ENCODE data around the gene ELMO3. TPM values are rescaled to one million over a fixed set of nuclear protein-coding genes. Genes with fewer than 3 reads are reported as not detected.

The ELMO3 gene
- total RNA-seq, 1 experiment from 2014 or later, result 0.62 TPM

GRCh38 chr16:67197704-67198103, 1.2 kb upstream of the ELMO3 start:
- DNase-seq (ENCODE audit: low read depth), result no peak

DNA sequence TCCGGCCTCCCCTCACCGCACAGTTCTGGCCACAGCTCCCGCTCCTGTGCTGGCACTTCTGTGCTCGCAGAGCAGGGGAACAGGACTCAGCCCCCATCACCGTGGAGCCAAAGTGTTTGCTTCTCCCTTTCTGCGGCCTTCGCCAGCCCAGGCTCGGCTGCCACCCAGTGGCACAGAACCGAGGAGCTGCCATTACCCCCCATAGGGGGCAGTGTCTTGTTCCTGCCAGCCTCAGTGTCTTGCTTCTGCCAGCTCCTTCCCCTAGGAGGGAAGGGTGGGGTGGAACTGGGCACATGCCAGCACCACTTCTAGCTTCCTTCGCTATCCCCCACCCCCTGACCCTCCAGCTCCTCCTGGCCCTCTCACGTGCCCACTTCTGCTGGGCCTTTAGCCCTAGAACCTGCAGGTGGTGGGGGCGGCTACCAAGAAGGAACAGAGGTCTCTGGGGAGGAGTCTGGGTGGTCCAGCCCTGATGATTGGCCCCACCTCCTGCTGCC, 645 bp upstream of the ELMO3 start:
- peak; percentile 26 for DNase-seq (ENCODE audit: low read depth)

DNA sequence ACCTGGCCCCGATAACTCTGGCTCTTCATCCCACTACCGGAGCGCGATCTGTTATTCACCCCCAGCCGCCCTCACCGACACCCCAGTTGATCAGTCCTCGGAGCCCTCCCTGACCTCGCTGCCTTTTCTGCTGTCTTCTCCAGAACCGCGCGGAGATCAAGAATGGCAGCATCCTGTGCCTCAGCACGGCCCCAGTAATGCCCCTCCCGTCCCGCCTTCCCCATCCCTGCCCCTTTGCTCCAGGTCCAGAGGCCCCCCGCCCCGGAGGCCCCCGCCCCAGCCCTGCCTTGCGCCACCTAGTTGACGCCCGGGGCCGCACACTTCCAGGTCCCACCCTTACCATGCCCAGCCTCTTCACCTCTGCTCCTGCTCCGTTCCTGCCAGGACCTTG, 872 bp downstream of the ELMO3 start:
- DNase-seq (ENCODE audit: low read depth), result no peak

- DNase-seq (ENCODE audit: low read depth), result no peak
Observed at GRCh38 chr16:67200491-67200890, 1.6 kb downstream of the ELMO3 start.

DNA sequence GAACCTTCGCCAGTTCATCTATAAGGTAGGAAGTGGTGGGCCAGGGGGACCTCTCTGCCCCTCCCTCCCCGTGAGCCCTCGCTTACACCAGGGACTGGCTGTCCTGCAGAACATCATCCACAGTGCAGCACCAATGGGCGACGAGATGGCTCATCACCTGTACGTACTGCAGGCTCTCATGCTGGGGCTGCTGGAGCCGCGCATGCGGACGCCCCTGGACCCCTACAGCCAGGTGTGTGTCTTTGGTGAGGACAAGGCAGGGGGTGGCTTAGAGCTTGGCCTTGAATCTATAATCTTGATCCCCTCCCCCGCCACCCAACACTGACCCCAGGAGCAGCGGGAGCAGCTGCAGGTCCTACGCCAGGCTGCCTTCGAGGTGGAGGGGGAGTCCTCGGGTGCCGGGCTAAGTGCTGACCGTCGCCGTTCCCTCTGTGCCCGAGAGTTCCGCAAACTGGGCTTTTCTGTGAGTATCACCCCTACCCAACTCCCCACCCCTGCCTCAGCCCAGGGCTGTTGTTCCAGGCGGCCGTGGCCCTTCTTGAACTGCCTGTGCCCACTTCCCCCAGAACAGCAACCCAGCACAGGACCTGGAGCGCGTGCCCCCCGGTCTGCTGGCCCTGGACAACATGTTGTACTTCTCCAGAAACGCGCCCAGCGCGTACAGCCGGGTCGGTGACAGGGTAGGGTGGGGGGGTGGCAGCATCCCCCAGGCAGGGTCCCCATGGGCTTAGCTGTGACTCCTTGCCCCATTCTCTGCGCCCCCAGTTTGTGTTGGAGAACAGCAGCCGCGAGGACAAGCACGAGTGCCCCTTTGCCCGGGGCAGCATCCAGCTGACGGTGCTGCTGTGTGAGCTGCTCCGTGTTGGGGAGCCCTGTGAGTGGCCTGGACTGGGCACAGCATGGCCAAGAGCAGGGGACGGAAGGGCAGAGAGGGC, 2.7 kb downstream of the ELMO3 start:
- DNase-seq (ENCODE audit: low read depth), result no peak

DNA sequence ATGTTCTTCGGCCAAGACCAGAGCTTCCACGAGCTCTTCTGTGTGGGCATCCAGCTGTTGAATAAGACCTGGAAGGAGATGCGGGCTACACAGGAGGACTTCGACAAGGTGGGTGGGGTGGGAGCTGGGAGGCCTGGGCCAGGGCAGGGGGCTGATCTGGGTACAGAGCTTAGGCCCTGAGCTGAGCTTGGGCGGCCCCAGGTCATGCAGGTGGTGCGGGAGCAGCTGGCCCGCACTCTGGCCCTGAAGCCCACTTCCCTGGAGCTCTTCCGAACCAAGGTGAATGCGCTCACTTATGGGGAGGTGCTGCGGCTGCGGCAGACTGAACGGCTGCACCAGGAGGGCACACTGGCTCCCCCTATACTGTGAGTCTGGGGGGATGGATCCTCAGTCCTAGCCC, 3.5 kb downstream of the ELMO3 start:
- no peak for DNase-seq (ENCODE audit: low read depth)

GRCh38 chr16:67202956-67203493, 4.1 kb downstream of the ELMO3 start:
- no peak for DNase-seq (ENCODE audit: low read depth)

- DNase-seq (ENCODE audit: low read depth), result no peak
Observed at GRCh38 chr16:67204076-67204475, 5.1 kb downstream of the ELMO3 start.

GRCh38 chr16:67206129-67206837, 7.4 kb downstream of the ELMO3 start:
- no peak for DNase-seq (ENCODE audit: low read depth)

DNA sequence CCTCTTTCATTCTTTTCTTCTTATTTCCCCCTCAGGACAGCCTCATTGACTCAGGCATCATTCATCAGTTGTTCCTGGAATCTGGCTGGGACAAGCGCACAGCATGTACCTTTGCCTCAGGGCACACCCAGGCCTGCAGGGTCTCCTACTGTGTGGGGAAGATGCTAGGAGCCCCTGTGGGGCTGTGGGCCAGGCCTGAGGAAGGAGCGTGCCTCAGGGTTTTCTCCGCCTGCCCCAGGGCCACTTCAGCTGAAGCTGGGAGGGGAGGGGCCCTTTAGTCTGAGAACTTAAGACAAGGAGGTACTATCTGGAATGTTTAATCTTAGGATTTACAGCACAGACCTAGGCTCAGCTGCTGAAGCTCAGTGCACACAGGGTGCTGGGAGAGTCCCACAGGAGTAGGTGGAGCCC, 7.9 kb downstream of the ELMO3 start:
- DNase-seq (ENCODE audit: low read depth), result peak; percentile 72

DNA sequence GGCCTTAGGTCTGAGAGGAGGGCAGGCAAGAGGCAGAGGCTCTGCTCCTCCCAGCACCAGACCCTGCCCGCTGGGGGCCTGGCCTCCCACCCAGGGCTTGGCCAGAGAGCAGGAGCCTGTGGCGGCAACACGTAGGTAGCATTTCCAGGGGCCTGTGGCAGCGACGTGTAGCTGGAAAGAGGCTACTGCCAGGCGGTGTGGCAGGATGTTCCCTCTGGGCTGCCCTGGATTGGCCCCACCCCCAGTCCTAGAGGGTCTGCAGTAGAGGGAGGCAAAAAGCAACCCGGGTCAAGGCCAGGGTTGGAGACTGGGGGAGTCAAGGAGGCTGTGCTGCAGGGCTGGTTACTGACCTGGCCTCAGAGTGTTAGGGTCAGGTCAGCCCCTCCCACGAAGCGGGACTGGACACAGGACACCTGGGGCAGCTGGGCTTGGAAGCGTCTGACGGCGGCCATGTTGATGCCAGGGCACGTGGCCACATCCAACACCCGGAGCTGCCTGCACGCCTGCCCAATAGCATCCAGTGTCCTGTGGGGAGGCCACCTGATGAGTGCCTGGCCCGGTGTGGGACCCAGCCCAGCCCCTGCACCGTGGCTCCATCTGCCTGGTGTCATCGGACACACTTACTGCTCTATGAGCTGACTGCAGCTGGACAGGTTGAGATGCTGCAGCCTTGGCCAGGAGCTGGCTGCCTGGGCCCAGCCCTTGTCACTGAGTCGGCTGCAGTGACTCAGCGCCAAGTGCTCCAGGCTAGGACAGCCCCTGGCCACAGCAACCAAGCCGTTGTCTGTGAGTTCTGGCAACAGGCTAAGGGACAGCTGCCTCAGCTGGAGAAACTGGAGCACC, 8.5 kb downstream of the ELMO3 start:
- peak; percentile 90 for DNase-seq (ENCODE audit: low read depth)

- no peak for DNase-seq (ENCODE audit: low read depth)
Observed at GRCh38 chr16:67208154-67208896, 9.4 kb downstream of the ELMO3 start.

DNA sequence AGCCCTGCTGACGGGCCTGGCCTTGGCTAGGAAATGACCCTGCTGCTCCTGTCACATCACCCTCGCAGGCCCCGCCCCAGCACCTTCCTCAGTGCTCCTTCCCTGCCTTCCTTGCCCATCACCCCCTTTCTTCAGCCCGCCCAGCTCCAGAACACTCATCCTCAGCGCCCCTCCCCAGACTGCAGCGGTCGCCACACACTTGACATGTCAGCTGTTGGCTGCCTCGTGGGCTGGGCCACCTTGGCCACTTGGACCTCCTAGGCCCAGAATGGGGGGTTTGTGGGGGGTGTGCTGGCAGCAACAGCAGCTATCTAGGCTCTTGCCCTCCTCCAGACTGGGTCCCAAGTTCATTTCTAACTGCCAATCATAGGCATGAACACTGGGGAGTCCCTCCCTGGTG, 10.6 kb downstream of the ELMO3 start:
- no peak for DNase-seq (ENCODE audit: low read depth)

GRCh38 chr16:67210069-67210937, 11.4 kb downstream of the ELMO3 start:
- DNase-seq (ENCODE audit: low read depth), result no peak

DNA sequence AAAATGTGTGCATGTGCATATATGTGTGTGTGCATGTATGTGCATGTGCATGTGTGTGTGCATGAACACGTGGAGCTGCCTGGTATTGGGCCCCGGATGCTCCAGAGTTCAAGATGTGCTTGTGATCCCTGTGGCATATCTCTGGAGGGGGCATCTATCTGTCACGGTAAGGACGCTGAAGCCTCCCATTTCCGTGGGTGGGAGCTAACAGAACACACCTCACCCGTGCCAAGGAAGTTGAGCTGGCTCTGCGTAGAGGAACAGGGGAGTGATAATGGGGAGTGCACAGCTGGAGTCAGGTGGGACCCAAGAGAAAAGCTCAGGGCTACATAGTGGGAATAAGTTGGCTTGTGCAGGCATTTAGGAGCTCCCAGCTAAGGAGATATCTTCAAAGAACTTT, 12.7 kb downstream of the ELMO3 start:
- DNase-seq (ENCODE audit: low read depth), result no peak

DNA sequence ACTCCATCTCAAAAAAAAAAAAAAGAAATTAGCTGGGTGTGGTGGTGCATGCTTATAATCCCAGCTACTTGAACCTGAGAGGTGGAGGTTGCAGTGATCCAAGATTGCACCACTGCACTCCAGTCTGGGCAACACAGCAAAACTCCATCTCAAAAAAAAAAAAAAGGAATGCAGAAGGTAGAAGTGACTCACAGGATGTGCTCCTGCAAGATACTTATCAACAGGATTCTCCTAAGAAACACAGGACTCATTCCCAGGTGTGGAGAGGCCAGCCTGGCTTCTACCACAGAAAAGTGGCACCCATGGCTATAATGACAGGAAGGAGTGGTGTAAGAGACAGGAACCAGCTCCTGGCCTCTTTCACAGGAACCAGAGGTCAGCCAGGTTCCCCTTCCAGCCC, 13.8 kb downstream of the ELMO3 start:
- peak; percentile 73 for DNase-seq (ENCODE audit: low read depth)

DNA sequence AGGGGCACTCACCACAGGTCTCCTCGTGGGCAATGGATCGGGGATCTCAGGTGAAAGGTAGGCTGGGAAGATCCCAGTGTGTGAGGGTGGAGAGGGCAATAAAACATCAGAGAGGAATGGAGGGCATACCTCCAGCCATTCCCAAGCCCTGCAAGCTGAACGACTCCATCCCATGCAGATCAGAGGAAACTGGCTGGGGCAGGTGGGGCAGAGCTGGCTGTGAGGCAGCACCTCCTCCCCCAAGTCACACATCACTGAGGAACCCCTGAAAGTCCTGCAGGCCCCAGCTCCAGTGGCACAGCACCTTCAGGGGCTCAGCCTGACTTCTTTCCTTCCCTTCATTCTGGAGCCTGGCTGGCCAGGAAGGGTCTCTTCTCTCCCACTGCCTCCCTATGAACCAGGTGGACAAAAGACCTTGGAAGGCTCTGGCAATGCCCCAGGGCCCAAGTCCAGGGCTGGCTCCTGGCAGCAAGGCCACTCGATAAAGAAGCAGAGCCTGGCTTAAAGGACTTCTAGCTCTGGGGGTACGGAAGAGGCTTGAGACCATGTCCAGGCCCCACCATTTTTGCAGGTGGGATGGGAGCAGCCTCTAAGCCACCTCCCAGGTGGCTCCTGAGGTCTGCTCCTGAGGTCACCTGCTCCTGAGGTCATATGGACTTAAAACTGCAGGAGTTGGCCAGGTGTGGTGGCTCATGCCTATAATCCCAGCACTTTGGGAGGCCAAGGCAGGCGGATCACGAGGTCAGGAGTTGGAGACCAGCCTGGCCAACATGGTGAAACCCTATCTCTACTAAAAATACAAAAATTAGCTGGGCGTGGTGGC, 14.5 kb downstream of the ELMO3 start:
- DNase-seq (ENCODE audit: low read depth), result no peak

GRCh38 chr16:67215706-67216105, 16.8 kb downstream of the ELMO3 start:
- DNase-seq (ENCODE audit: low read depth), result no peak
